Gastrocnemius medialis (tissue), 4 donors: Measurements from ENCODE around the gene P4HA1.
A peak's percentile ranks its signal among the peaks of the same experiment; 100 is the strongest.

ENCODE experiments used
- CTCF ChIP-seq, 5 experiments: fragments of 450-650 bp in 3 of 5; fragments of 200-600 bp in 2 of 5; sonication (generic) in 2 of 5; IDR thresholded peaks in 4 of 5; conservative IDR thresholded peaks in 1 of 5; 1 replicate in 4 of 5; 2 replicates in 1 of 5; pipeline ENCODE4 v1.5.1; 2016 to 2019; ENCODE audit warnings: antibody characterized with exemption in 5 of 5, mild to moderate bottlenecking in 3 of 5, moderate library complexity in 3 of 5
- POLR2A ChIP-seq, 2 donors: fragments of 450-650 bp; IDR thresholded peaks; one replicate each; pipeline ENCODE4 v1.6.1; 2017; ENCODE audit warnings: antibody characterized with exemption in 2 of 2, mild to moderate bottlenecking in 2 of 2, moderate library complexity in 2 of 2

GRCh38 chr10:73110345-73110849, 13.7 kb upstream of the P4HA1 start, which contains the start of gene NUDT13:
- TF ChIP-seq CTCF (IDR thresholded peaks at IDR 0.05 in 4 of 5, conservative IDR thresholded peaks at IDR 0.05 in 1 of 5): no peak
- peak in 1 of 2 donors; percentile 72 for TF ChIP-seq POLR2A (IDR thresholded peaks at IDR 0.05)
